ENCODE results near the gene SGMS2.

The SGMS2 gene

GRCh38 chr4:107896158-107896645 is 71.5 kb downstream of the SGMS2 start:
- Histone ChIP-seq H3K4me1 (ENCODE audit: low read length) (no peaks in the 10 kb centered on the region), H3K9me2 (replicated peaks; ENCODE audit: insufficient read depth, low read length) (no peaks in the 10 kb centered on the region), H3F3A (ENCODE audit: insufficient read depth, low read length) (no peaks in the 10 kb centered on the region), H3K27me3 (replicated peaks; ENCODE audit: insufficient read depth, low read length) (no peaks in the 10 kb centered on the region), H4K20me1 (ENCODE audit: insufficient read depth, low read length) (no peaks in the 10 kb centered on the region), H3K36me3 (replicated peaks; ENCODE audit: insufficient read depth, low read length) (no peaks in the 10 kb centered on the region), H3K79me2 (ENCODE audit: low read length) (no peaks in the 10 kb centered on the region), H3K9ac (ENCODE audit: low read length) (no peak overlapping the region), H3K9me3 (replicated peaks; ENCODE audit: insufficient read depth, low read length) (no peaks in the 10 kb centered on the region), H3K4me2 (ENCODE audit: low read depth, low read length) (no peak overlapping the region), H3K27ac (ENCODE audit: low read length) (no peak overlapping the region), H3K4me3 (ENCODE audit: low read length) (no peak overlapping the region), H2AFZ (ENCODE audit: low read length) (no peak overlapping the region)
- DNase-seq, result no peak
- TF ChIP-seq CTCF (IDR thresholded peaks at IDR 0.05; ENCODE audit: low read length), result no peak
- TF ChIP-seq EZH2phosphoT487 (IDR thresholded peaks at IDR 0.05; ENCODE audit: low read length), result no peak
- no peak for TF ChIP-seq EZH2 (optimal IDR thresholded peaks at IDR 0.05; ENCODE audit: low read depth, low read length)

- no peaks in the 10 kb centered on the region for H3K9me3 ChIP-seq (replicated peaks; ENCODE audit: insufficient read depth, low read length)
- H3K4me3 ChIP-seq (ENCODE audit: low read length), result no peak overlapping the region
- H3K4me1 ChIP-seq (ENCODE audit: low read length), result no peaks in the 10 kb centered on the region
- no peaks in the 10 kb centered on the region for H3K27me3 ChIP-seq (replicated peaks; ENCODE audit: insufficient read depth, low read length)
- no peak overlapping the region for H3K9ac ChIP-seq (ENCODE audit: low read length)
- TF ChIP-seq EZH2phosphoT487 (IDR thresholded peaks at IDR 0.05; ENCODE audit: low read length) (no peak), EZH2 (optimal IDR thresholded peaks at IDR 0.05; ENCODE audit: low read depth, low read length) (no peak), CTCF (IDR thresholded peaks at IDR 0.05; ENCODE audit: low read length) (no peak)
- H3K9me2 ChIP-seq (replicated peaks; ENCODE audit: insufficient read depth, low read length), result no peaks in the 10 kb centered on the region
- DNase-seq, result no peak
- H3K79me2 ChIP-seq (ENCODE audit: low read length), result no peaks in the 10 kb centered on the region
- H3F3A ChIP-seq (ENCODE audit: insufficient read depth, low read length), result no peaks in the 10 kb centered on the region
- no peak overlapping the region for H3K27ac ChIP-seq (ENCODE audit: low read length)
- no peak overlapping the region for H3K4me2 ChIP-seq (ENCODE audit: low read depth, low read length)
- H2AFZ ChIP-seq (ENCODE audit: low read length), result no peak overlapping the region
- no peaks in the 10 kb centered on the region for H4K20me1 ChIP-seq (ENCODE audit: insufficient read depth, low read length)
- no peaks in the 10 kb centered on the region for H3K36me3 ChIP-seq (replicated peaks; ENCODE audit: insufficient read depth, low read length)
Observed at GRCh38 chr4:107896646-107897045, 71.9 kb downstream of the SGMS2 start.

GRCh38 chr4:107897823-107898222 is 73.1 kb downstream of the SGMS2 start:
- Histone ChIP-seq H3K27ac (ENCODE audit: low read length) (no peak overlapping the region), H2AFZ (ENCODE audit: low read length) (no peak overlapping the region), H3K79me2 (ENCODE audit: low read length) (no peaks in the 10 kb centered on the region), H3K4me2 (ENCODE audit: low read depth, low read length) (no peak overlapping the region), H3K4me3 (ENCODE audit: low read length) (no peak overlapping the region), H3F3A (ENCODE audit: insufficient read depth, low read length) (no peaks in the 10 kb centered on the region), H3K9me2 (replicated peaks; ENCODE audit: insufficient read depth, low read length) (no peaks in the 10 kb centered on the region), H3K4me1 (ENCODE audit: low read length) (no peaks in the 10 kb centered on the region), H4K20me1 (ENCODE audit: insufficient read depth, low read length) (no peaks in the 10 kb centered on the region), H3K9me3 (replicated peaks; ENCODE audit: insufficient read depth, low read length) (no peaks in the 10 kb centered on the region), H3K27me3 (replicated peaks; ENCODE audit: insufficient read depth, low read length) (no peaks in the 10 kb centered on the region), H3K9ac (ENCODE audit: low read length) (no peak overlapping the region), H3K36me3 (replicated peaks; ENCODE audit: insufficient read depth, low read length) (no peaks in the 10 kb centered on the region)
- no peak for DNase-seq
- TF ChIP-seq CTCF (IDR thresholded peaks at IDR 0.05; ENCODE audit: low read length) (no peak), EZH2phosphoT487 (IDR thresholded peaks at IDR 0.05; ENCODE audit: low read length) (no peak), EZH2 (optimal IDR thresholded peaks at IDR 0.05; ENCODE audit: low read depth, low read length) (no peak)
